SH-SY5Y (cell line): ENCODE data around the gene BCL11A.

Source experiments
- GATA2 ChIP-seq: IDR thresholded peaks from 2 replicates; pipeline ENCODE4 v1.6.1; 2011; ENCODE audit warnings: mild to moderate bottlenecking, low read depth, low read length
- GATA3 ChIP-seq: IDR thresholded peaks from 2 replicates; pipeline ENCODE4 v1.6.1; 2011; ENCODE audit warnings: low read depth, mild to moderate bottlenecking, low read length, moderate library complexity

DNA sequence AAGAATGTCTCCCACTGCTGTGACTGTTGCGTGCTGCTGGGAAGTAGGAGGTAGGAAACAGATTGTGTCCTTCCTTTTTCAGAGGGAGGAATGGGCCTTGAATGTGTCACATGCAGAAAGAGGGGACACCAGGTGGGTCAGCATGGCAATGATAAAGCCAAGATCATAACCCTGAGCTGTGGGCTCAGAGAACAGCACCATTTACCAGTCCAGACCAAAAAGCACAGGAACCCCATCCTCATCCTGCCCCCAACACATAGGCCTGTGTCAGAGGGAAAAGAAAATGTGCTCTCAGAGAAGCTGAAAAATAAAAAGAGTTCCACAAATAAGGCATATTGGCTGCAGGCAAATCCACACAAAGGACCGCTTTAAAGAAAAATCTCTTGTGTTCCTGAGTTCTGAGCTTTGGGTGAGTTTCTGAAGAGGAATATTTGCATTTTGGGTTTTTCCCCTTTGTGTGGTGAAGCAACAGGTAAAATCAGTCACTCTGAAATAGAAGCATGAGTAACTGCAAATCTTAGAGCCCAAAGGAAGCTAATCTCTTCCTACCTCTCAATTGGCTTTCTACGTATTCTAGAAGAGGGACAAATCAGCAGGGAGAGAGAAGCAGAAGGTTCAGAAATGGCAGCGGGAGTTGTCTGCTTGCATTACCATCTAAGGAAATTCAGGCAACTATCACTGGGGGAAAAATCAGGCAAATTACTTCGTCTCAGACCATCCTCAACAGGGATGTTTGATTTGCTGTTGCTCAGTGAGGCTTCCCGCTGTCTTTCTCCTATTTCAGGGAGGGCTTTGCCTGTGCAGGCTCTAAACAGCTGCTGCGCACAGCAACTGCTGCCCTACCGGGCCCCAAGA lies 106.8 kb downstream of the BCL11A start:
- TF ChIP-seq GATA2 (no peak), GATA3 (no peak)
